GM18520 (cell line): Measurements from ENCODE around the gene DGKQ.

Source experiments
- ATAC-seq: cut with Tn5 transposase; IDR thresholded peaks from one replicate; pipeline ENCODE4 v1.9.1; 2021; ENCODE audit not compliant: unreplicated experiment

DGKQ gene

GRCh38 chr4:963276-964225, 9.8 kb downstream of the DGKQ start:
- no peak for ATAC-seq

- ATAC-seq, result no peak
These were observed 10.8 kb downstream of the DGKQ start for GRCh38 chr4:962231-963208.

- no peak for ATAC-seq
These were observed 11.8 kb downstream of the DGKQ start for GRCh38 chr4:961351-962230.

- ATAC-seq, result no peak
These were observed 12.6 kb downstream of the DGKQ start for GRCh38 chr4:960636-961350.

GRCh38 chr4:960140-960635, 13.2 kb downstream of the DGKQ start:
- no peak for ATAC-seq

GRCh38 chr4:959338-960139, 13.8 kb downstream of the DGKQ start:
- no peak for ATAC-seq

- no peak for ATAC-seq
These were observed 14.6 kb downstream of the DGKQ start for GRCh38 chr4:958696-959337.

GRCh38 chr4:958314-958665, 15.1 kb downstream of the DGKQ start:
- ATAC-seq, result no peak

- no peak for ATAC-seq
These were observed 15.6 kb downstream of the DGKQ start for GRCh38 chr4:957581-958313.

GRCh38 chr4:957231-957580, 16.2 kb downstream of the DGKQ start:
- ATAC-seq, result no peak

- ATAC-seq, result no peak
These were observed 16.7 kb downstream of the DGKQ start for GRCh38 chr4:956531-957230.

GRCh38 chr4:955931-956381, 17.4 kb downstream of the DGKQ start:
- no peak for ATAC-seq

- ATAC-seq, result no peak
These were observed 18.0 kb downstream of the DGKQ start for GRCh38 chr4:955161-955921.

GRCh38 chr4:954211-955020, 19.0 kb downstream of the DGKQ start:
- no peak for ATAC-seq

- no peak for ATAC-seq
These were observed 19.8 kb downstream of the DGKQ start for GRCh38 chr4:953574-953915.
